HEK293T (cell line): ENCODE measurements around the gene APMAP.

Source experiments
- CTBP1 ChIP-seq: fragments of 450-650 bp; IDR thresholded peaks from 2 replicates; pipeline ENCODE4 v1.6.1; 2016; ENCODE audit warnings: borderline replicate concordance
- FOXA1 ChIP-seq: fragments of 450-650 bp; IDR thresholded peaks from 2 replicates; pipeline ENCODE4 v1.6.1; 2016; ENCODE audit warnings: mild to moderate bottlenecking
- FOXM1 ChIP-seq: fragments of 450-650 bp; IDR thresholded peaks from 2 replicates; pipeline ENCODE4 v1.6.1; 2017; ENCODE audit warnings: mild to moderate bottlenecking, borderline replicate concordance
- L3MBTL2 ChIP-seq: fragments of 450-650 bp; conservative IDR thresholded peaks from 2 replicates; pipeline ENCODE4 v1.6.1; 2016; ENCODE audit warnings: mild to moderate bottlenecking
- SUZ12 ChIP-seq: fragments of 450-650 bp; IDR thresholded peaks from 2 replicates; pipeline ENCODE4 v1.6.1; 2016; ENCODE audit warnings: mild to moderate bottlenecking

- no peak for TF ChIP-seq FOXA1
- no peak for TF ChIP-seq L3MBTL2
- no peak for TF ChIP-seq SUZ12
- no peak for TF ChIP-seq CTBP1
- no peak for TF ChIP-seq FOXM1
These were observed 41.6 kb downstream of the APMAP start for GRCh38 chr20:24950836-24951525.
